ENCODE results near the gene BEAN1.
A peak's percentile ranks its signal among the peaks of the same experiment; 100 is the strongest.

The BEAN1 gene

GRCh38 chr16:66521951-66522771 is 95.1 kb downstream of the BEAN1 start:
- no peak for DNase-seq (ENCODE audit: low spot score)

DNA sequence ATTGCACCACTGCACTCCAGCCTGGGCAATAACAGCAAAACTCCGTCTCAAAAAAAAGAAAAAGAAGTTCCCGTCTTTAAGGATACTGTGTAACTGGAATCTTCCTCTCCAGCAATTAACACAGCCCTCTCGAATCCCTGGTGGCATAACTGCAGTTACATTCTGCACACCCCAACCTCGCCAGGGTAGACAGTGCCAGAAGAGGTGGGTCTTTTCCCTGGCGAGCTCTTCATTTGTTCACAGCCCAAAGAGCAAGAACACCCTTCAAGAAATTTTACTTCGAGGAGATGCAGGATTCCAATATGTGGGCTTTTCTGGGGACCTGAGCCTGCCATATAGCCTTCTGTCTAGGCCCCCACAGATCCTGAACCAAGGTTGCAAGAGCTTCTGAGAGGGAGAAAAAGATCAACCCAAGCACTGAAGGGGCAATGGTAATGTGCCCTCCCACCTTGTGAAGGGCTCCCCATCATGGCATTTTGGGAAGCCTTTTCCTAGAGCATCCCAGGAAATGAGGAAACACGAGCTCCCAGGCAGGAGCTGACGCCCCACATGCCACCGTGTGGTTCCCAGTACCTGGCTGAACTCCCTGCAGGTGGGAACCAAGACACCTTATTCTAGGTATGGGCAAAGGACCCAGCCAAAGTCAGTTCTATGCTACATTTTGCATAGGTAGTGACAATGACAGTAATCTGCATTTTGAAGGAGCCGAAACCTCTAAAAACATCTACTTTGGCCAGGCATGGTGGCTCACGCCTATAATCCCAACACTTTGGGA is 95.9 kb downstream of the BEAN1 start:
- no peak for DNase-seq (ENCODE audit: low spot score)

- DNase-seq (ENCODE audit: low spot score), result no peak
Measured at GRCh38 chr16:66523861-66524354, 96.8 kb downstream of the BEAN1 start.

- peak; percentile 76 for DNase-seq (ENCODE audit: low spot score)
Measured at GRCh38 chr16:66524601-66525164, 97.6 kb downstream of the BEAN1 start.

DNA sequence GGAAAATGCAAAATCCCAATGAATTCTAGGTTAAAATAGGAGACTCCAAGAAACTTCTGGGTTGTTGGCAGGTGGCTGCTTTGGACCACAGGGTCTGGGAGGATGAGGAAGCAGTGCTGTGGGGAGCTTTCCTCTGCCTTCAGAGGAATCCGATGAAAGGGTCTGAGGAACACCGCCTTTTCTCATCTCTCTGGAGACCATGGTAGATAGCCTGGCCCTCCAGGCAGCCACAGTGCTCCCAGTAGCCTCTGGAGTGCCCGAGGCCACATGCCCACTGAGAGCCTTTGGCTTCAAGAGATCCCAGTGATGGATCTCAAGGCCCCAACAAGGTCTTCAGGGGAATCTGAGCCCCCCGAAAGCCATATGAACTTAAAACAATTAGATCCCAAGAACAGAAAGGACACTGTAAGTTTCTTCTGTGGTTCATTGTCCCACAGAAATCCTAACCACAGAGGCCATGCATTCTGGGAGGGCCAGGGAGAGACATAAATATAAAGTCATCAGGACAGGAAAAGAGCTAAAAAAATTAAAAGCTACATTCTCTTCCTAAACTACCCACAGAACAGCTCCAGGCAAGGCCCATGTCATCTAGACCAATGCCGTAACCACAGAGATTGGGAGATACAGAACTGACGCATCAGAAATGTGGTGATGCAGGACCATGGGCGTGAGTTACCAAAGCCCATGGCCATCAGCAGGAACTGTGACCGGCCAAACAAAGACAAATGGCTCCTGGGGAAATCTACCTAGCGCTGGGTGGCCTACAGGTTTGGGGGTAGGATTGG is 98.5 kb downstream of the BEAN1 start:
- DNase-seq (ENCODE audit: low spot score), result no peak

DNA sequence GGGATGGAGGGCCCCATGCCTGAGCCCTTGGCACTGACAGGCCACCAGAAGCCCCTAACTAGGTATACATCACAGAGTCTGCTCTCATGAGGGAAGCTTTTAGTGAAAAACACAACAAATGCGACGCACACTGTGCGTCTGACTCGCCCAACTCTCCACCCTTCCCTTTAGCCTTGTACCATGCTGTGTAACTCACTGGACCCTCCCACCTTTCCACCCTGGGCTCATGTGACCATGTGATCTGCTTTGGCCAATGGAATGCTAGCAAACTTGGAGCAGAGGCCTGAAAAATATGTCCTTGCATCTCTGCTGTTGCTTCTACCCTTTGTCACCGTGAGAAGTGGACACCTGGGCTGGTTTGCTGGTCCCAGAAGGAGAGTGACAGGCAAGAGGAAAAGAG is 101.2 kb downstream of the BEAN1 start:
- no peak for DNase-seq (ENCODE audit: low spot score)

GRCh38 chr16:66529475-66529874 is 102.4 kb downstream of the BEAN1 start:
- no peak for DNase-seq (ENCODE audit: low spot score)

Measured in globus pallidus (tissue), 1 donor.